Osteocyte (in vitro differentiated cells): ENCODE measurements around the gene C5orf15. TPM values are rescaled to one million over a fixed set of nuclear protein-coding genes. Genes with fewer than 3 reads are reported as not detected.
"Not testable (repeated sequence)": the region's sequence is repeated elsewhere in the genome, so short reads cannot be mapped to it uniquely, and the experiment has no call there.

ENCODE experiments used
- DNase-seq: peaks from one replicate; pipeline ENCODE4 v3.0.0; 2021; ENCODE audit warnings: mixed read lengths; ENCODE audit not compliant: unreplicated experiment; ENCODE audit errors: extremely low spot score
- H3K27ac Mint-ChIP-seq: one replicate; pipeline ENCODE4 v1.8.0; 2021; ENCODE audit warnings: mild to moderate bottlenecking, mixed read lengths; ENCODE audit not compliant: unreplicated experiment
- H3K27me3 Mint-ChIP-seq: one replicate; pipeline ENCODE4 v1.8.0; 2021; ENCODE audit warnings: mixed read lengths; ENCODE audit not compliant: unreplicated experiment
- H3K36me3 Mint-ChIP-seq: one replicate; pipeline ENCODE4 v1.8.0; 2021; ENCODE audit warnings: mixed read lengths; ENCODE audit not compliant: unreplicated experiment
- H3K4me1 Mint-ChIP-seq: one replicate; pipeline ENCODE4 v1.8.0; 2021; ENCODE audit warnings: mixed read lengths; ENCODE audit not compliant: unreplicated experiment
- H3K4me3 Mint-ChIP-seq: one replicate; pipeline ENCODE4 v1.8.0; 2021; ENCODE audit warnings: mild to moderate bottlenecking, moderate library complexity, mixed read lengths; ENCODE audit not compliant: unreplicated experiment
- H3K9me3 Mint-ChIP-seq: one replicate; pipeline ENCODE4 v1.8.0; 2021; ENCODE audit warnings: mixed read lengths; ENCODE audit not compliant: unreplicated experiment
- CTCF ChIP-seq: fragments of 200-600 bp; sonication (generic); IDR thresholded peaks from 2 replicates; pipeline ENCODE4 v1.5.0; 2021; ENCODE audit warnings: antibody characterized with exemption, mild to moderate bottlenecking, moderate library complexity
- total RNA-seq: library from RNA; stranded (reverse); gene quantifications from 2 replicates; pipeline ENCODE4 v1.2.1, GENCODE V29; 2021

C5orf15 gene
- total RNA-seq, 1 donor from 2014 or later = 62.6 TPM

- peaks cover 20% of the 10 kb centered on the region for H3K36me3 Mint-ChIP-seq
- DNase-seq = no peak
- no peaks in the 10 kb centered on the region for H3K9me3 Mint-ChIP-seq
- no peaks in the 10 kb centered on the region for H3K27me3 Mint-ChIP-seq
- no peak for TF ChIP-seq CTCF
- no peak overlapping the region for H3K4me3 Mint-ChIP-seq
- no peaks in the 10 kb centered on the region for H3K4me1 Mint-ChIP-seq
- no peak overlapping the region for H3K27ac Mint-ChIP-seq
Measured at GRCh38 chr5:133977858-133978257, 9.4 kb upstream of the C5orf15 start.

GRCh38 chr5:133977161-133977787, 8.8 kb upstream of the C5orf15 start:
- Mint-ChIP-seq H3K4me1 (no peaks in the 10 kb centered on the region), H3K36me3 (peaks cover 18% of the 10 kb centered on the region), H3K27me3 (no peaks in the 10 kb centered on the region), H3K27ac (no peak overlapping the region), H3K9me3 (no peaks in the 10 kb centered on the region), H3K4me3 (no peak overlapping the region)
- no peak for DNase-seq
- no peak for TF ChIP-seq CTCF

GRCh38 chr5:133975546-133975945, 7.1 kb upstream of the C5orf15 start:
- H3K4me3 Mint-ChIP-seq, H3K27ac Mint-ChIP-seq, H3K4me1 Mint-ChIP-seq, DNase-seq, H3K27me3 Mint-ChIP-seq, H3K9me3 Mint-ChIP-seq: not testable (repeated sequence)
- H3K36me3 Mint-ChIP-seq = peaks cover 18% of the 10 kb centered on the region

- Mint-ChIP-seq H3K9me3 (no peaks in the 10 kb centered on the region), H3K27ac (no peak overlapping the region), H3K27me3 (no peaks in the 10 kb centered on the region), H3K4me1 (peaks cover 9% of the 10 kb centered on the region), H3K36me3 (peaks cover 15% of the 10 kb centered on the region), H3K4me3 (no peak overlapping the region)
- no peak for DNase-seq
- no peak for TF ChIP-seq CTCF
Measured at GRCh38 chr5:133974142-133974541, 5.7 kb upstream of the C5orf15 start.

- no peak for DNase-seq
- Mint-ChIP-seq H3K4me1 (peaks cover 36% of the 10 kb centered on the region), H3K36me3 (peaks cover 11% of the 10 kb centered on the region), H3K27ac (peak overlapping the region; percentile 97), H3K9me3 (no peaks in the 10 kb centered on the region), H3K4me3 (no peak overlapping the region), H3K27me3 (no peaks in the 10 kb centered on the region)
- no peak for TF ChIP-seq CTCF
Measured at GRCh38 chr5:133970325-133970909, 2.0 kb upstream of the C5orf15 start.
